ENCODE results near the gene MED29.

DNA sequence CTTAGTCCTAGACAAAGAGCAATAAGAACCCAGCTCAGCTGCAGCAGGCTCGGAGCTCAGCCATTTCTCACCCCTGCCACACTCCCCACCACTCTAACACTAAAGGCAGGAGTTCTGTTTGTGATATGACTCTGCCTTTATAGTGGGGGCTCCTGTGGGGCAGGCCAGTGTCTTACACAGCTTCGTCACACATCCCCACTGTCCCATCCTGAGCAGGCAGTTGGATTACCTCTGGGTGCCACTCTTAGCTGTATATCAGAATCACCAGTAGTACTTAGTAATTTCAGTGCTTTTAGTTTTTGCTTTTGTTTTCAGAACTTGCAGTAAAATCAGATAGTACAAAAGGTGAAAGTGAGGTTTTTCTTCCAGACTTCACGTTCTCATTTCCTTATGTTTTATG is 32.2 kb upstream of the MED29 start:
- TF ChIP-seq TEAD4 (CRISPR knock-in tag; IDR thresholded peaks at IDR 0.05) (no peak), ZNF416 (CRISPR knock-in tag; IDR thresholded peaks at IDR 0.05) (no peak)
- TF ChIP-seq, protein P1, sequence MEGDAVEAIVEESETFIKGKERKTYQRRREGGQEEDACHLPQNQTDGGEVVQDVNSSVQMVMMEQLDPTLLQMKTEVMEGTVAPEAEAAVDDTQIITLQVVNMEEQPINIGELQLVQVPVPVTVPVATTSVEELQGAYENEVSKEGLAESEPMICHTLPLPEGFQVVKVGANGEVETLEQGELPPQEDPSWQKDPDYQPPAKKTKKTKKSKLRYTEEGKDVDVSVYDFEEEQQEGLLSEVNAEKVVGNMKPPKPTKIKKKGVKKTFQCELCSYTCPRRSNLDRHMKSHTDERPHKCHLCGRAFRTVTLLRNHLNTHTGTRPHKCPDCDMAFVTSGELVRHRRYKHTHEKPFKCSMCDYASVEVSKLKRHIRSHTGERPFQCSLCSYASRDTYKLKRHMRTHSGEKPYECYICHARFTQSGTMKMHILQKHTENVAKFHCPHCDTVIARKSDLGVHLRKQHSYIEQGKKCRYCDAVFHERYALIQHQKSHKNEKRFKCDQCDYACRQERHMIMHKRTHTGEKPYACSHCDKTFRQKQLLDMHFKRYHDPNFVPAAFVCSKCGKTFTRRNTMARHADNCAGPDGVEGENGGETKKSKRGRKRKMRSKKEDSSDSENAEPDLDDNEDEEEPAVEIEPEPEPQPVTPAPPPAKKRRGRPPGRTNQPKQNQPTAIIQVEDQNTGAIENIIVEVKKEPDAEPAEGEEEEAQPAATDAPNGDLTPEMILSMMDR (IDR thresholded peaks at IDR 0.05): no peak

Measured in WTC11 (cell line).